Measurements from ENCODE around the gene THRB.

Gene THRB

GRCh38 chr3:24388611-24389010 is 106.0 kb downstream of the THRB start (continued):
- no peak for TF ChIP-seq PRDM2 (tag by site-specific recombination; IDR thresholded peaks at IDR 0.05; ENCODE audit: borderline replicate concordance)

- no peak overlapping the region for H3K4me3 ChIP-seq (ENCODE audit: low read depth, low read length)
- POLR2A ChIA-PET, result no interaction called here
- no peaks in the 10 kb centered on the region for H3K9me3 ChIP-seq (ENCODE audit: control insufficient read depth, insufficient read depth, low read depth, low read length)
- no peaks in the 10 kb centered on the region for H3K36me3 ChIP-seq (ENCODE audit: control insufficient read depth in 2 of 2, insufficient read depth in 1 of 2, low read length in 2 of 2)
- H3K4me1 ChIP-seq (ENCODE audit: control insufficient read depth, insufficient read depth, low read length), result 0 out of 2 replicates have a peak, but pooled peaks cover 3% of the 10 kb centered on the region
- TF ChIP-seq HOXC10 (CRISPR knock-in tag; IDR thresholded peaks at IDR 0.05), result no peak
- no peak for TF ChIP-seq ZNF623 (tag by site-specific recombination; IDR thresholded peaks at IDR 0.05)
- TF ChIP-seq MEIS1 (CRISPR knock-in tag; IDR thresholded peaks at IDR 0.05; ENCODE audit: borderline replicate concordance), result no peak
- no peak for TF ChIP-seq ZNF114 (tag by site-specific recombination; IDR thresholded peaks at IDR 0.05)
- TF ChIP-seq EGR2 (tag by site-specific recombination; IDR thresholded peaks at IDR 0.05; ENCODE audit: low read depth), result no peak
- no peak for TF ChIP-seq PRDM1 (tag by site-specific recombination; IDR thresholded peaks at IDR 0.05)
- TF ChIP-seq ZNF155 (tag by site-specific recombination; IDR thresholded peaks at IDR 0.05), result no peak
- TF ChIP-seq ZNF335 (tag by site-specific recombination; conservative IDR thresholded peaks at IDR 0.05), result no peak
- TF ChIP-seq ZNF423 (tag by site-specific recombination; IDR thresholded peaks at IDR 0.05), result no peak
- no peak for TF ChIP-seq ZBTB7A (tag by site-specific recombination; IDR thresholded peaks at IDR 0.05; ENCODE audit: low read depth)
- no peak for TF ChIP-seq OSR2 (tag by site-specific recombination; IDR thresholded peaks at IDR 0.05)
- no peak for TF ChIP-seq ZNF341 (tag by site-specific recombination; IDR thresholded peaks at IDR 0.05; ENCODE audit: low read depth)
- TF ChIP-seq ZNF658 (tag by site-specific recombination; IDR thresholded peaks at IDR 0.05), result no peak
- CTCF ChIA-PET, result interaction anchor here (0.6 kb wide), 1 partner anchor 14 kb away, joined by 3 read pairs; no protein-coding TSS in a partner anchor
- H3K27ac ChIP-seq (ENCODE audit: extremely low read depth, low read depth, low read length), result no peak overlapping the region
These were observed 106.5 kb downstream of the THRB start for GRCh38 chr3:24388159-24388558.

GRCh38 chr3:24387493-24387892 is 107.2 kb downstream of the THRB start:
- 0 out of 2 replicates have a peak, but pooled peaks cover 3% of the 10 kb centered on the region for H3K4me1 ChIP-seq (ENCODE audit: control insufficient read depth, insufficient read depth, low read length)
- CTCF ChIA-PET, result interaction anchor here (0.6 kb wide), 1 partner anchor 13 kb away, joined by 3 read pairs; no protein-coding TSS in a partner anchor
- POLR2A ChIA-PET, result no interaction called here
- TF ChIP-seq KLF7 (tag by site-specific recombination; IDR thresholded peaks at IDR 0.05; ENCODE audit: borderline replicate concordance) (no peak), HOXD13 (CRISPR knock-in tag; IDR thresholded peaks at IDR 0.05; ENCODE audit: borderline replicate concordance) (no peak), ZNF350 (tag by site-specific recombination; IDR thresholded peaks at IDR 0.05) (no peak), ZNF366 (tag by site-specific recombination; conservative IDR thresholded peaks at IDR 0.05) (no peak), GLIS2 (tag by site-specific recombination; IDR thresholded peaks at IDR 0.05) (no peak), KLF16 (tag by site-specific recombination; IDR thresholded peaks at IDR 0.05) (no peak), ZNF16 (tag by site-specific recombination; IDR thresholded peaks at IDR 0.05; ENCODE audit: low read depth) (no peak), ZNF600 (tag by site-specific recombination; IDR thresholded peaks at IDR 0.05) (no peak), ZNF266 (tag by site-specific recombination; IDR thresholded peaks at IDR 0.05; ENCODE audit: low read depth) (no peak), TCF7L2 (IDR thresholded peaks at IDR 0.05; ENCODE audit: borderline replicate concordance, low read depth, low read length) (no peak), ZBTB7A (tag by site-specific recombination; IDR thresholded peaks at IDR 0.05; ENCODE audit: low read depth) (no peak), ZNF23 (tag by site-specific recombination; IDR thresholded peaks at IDR 0.05; ENCODE audit: borderline replicate concordance) (no peak), SP2 (tag by site-specific recombination; IDR thresholded peaks at IDR 0.05) (no peak), ZNF133 (tag by site-specific recombination; IDR thresholded peaks at IDR 0.05) (no peak), ZNF843 (tag by site-specific recombination; IDR thresholded peaks at IDR 0.05) (no peak)

More at GRCh38 chr3:24387493-24387892, 107.2 kb downstream of the THRB start:
- H3K36me3 ChIP-seq (ENCODE audit: control insufficient read depth in 2 of 2, insufficient read depth in 1 of 2, low read length in 2 of 2), result no peaks in the 10 kb centered on the region
- no peak overlapping the region for H3K4me3 ChIP-seq (ENCODE audit: low read depth, low read length)
- H3K9me3 ChIP-seq (ENCODE audit: control insufficient read depth, insufficient read depth, low read depth, low read length), result no peaks in the 10 kb centered on the region
- H3K27ac ChIP-seq (ENCODE audit: extremely low read depth, low read depth, low read length), result no peak overlapping the region
